Body of pancreas (tissue), 4 donors: ENCODE results near the gene TPST2. TPM values are rescaled to one million over a fixed set of nuclear protein-coding genes. Genes with fewer than 3 reads are reported as not detected.

ENCODE experiments used
- ATAC-seq: fragments of 150-250 bp; one replicate; pipeline ENCODE4 v1.9.1; 2016
- DNase-seq, 4 donors: peaks; one replicate each; pipeline ENCODE4 v3.0.0-alpha.2; 2019
- H3K27ac ChIP-seq, 4 donors: fragments of 200-600 bp; sonication (generic); 1 replicate in 3 of 4; 2 replicates in 1 of 4; pipeline versions ENCODE4 v1.5.1 to v1.6.1; 2016 to 2019; ENCODE audit warnings: mild to moderate bottlenecking in 1 of 4, mixed read lengths in 1 of 4, moderate library complexity in 1 of 4
- H3K27me3 ChIP-seq, 2 donors: fragments of 200-600 bp; sonication (generic); one replicate each; pipeline ENCODE4 v1.6.0; 2016; ENCODE audit warnings: mild to moderate bottlenecking in 1 of 2
- H3K36me3 ChIP-seq, 2 donors: fragments of 200-600 bp; sonication (generic); replicated peaks in 1 of 2; 2 replicates each; pipeline ENCODE4 v1.5.1; 2016; ENCODE audit warnings: low read depth in 2 of 2; ENCODE audit not compliant: insufficient read depth in 1 of 2
- H3K4me1 ChIP-seq: fragments of 200-600 bp; sonication (generic); one replicate; pipeline ENCODE4 v1.6.0; 2016
- H3K4me3 ChIP-seq, 2 donors: fragments of 200-600 bp; sonication (generic); 1 replicate in 1 of 2; 2 replicates in 1 of 2; pipeline ENCODE4 v1.5.1; 2016 to 2019
- H3K9me3 ChIP-seq, 3 donors: fragments of 200-600 bp; sonication (generic); 1 replicate in 2 of 3; 2 replicates in 1 of 3; pipeline ENCODE4 v1.5.1; 2016
- POLR2A ChIP-seq, 3 donors: fragments of 450-650 bp; IDR thresholded peaks; one replicate each; pipeline ENCODE4 v1.6.1; 2016; ENCODE audit warnings: antibody characterized with exemption in 3 of 3, mild to moderate bottlenecking in 2 of 3
- WGBS, 2 donors: methylation state at CpG; one replicate each; pipeline ENCODE4 v1.1.5; 2017; 5-methylcytosine and 5-hydroxymethylcytosine counted together
- intact Hi-C: fragments of 100-400 bp; cut with DNase I; formaldehyde crosslinking; loops from one replicate; pipeline ENCODE4 v1.15.1; 2023
- total RNA-seq, 2 donors: library from RNA; depleted of rRNA; stranded (reverse); fragments of >200 nt; gene quantifications; one replicate each; pipeline ENCODE4 v1.1.0, GENCODE V29; 2016
- TF ChIP-seq, protein P1 (sequence below), 7 experiments: fragments of 450-650 bp in 4 of 7; fragments of 200-600 bp in 3 of 7; sonication (generic) in 3 of 7; IDR thresholded peaks; one replicate each; pipeline ENCODE4 v1.5.1; 2016 to 2019; ENCODE audit warnings: antibody characterized with exemption in 7 of 7

TPST2 gene
- total RNA-seq, 2 donors from 2014 or later, result 547 to 586 TPM

DNA sequence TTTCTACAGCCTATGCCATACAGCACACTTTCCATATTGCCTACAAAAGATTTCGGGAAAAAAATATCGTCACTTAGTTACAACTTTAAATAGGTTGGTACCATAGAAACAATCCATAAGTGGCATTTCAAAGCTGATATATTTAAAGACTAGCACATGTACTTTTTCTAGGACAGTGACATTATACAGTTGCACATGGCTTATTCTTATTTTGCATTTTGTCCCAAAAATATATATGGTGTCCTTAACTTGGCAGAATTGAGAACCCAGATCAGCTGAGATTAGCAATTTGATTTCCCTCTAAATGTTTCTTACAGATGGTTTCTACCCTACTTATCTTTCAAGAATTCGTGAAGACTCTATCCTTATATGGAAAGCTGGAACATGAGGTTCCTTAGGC lies 74.0 kb downstream of the TPST2 start:
- no peak for TF ChIP-seq POLR2A (IDR thresholded peaks at IDR 0.05)
- TF ChIP-seq, protein P1, sequence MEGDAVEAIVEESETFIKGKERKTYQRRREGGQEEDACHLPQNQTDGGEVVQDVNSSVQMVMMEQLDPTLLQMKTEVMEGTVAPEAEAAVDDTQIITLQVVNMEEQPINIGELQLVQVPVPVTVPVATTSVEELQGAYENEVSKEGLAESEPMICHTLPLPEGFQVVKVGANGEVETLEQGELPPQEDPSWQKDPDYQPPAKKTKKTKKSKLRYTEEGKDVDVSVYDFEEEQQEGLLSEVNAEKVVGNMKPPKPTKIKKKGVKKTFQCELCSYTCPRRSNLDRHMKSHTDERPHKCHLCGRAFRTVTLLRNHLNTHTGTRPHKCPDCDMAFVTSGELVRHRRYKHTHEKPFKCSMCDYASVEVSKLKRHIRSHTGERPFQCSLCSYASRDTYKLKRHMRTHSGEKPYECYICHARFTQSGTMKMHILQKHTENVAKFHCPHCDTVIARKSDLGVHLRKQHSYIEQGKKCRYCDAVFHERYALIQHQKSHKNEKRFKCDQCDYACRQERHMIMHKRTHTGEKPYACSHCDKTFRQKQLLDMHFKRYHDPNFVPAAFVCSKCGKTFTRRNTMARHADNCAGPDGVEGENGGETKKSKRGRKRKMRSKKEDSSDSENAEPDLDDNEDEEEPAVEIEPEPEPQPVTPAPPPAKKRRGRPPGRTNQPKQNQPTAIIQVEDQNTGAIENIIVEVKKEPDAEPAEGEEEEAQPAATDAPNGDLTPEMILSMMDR (IDR thresholded peaks at IDR 0.05), result no peak
- H3K4me1 ChIP-seq, result peaks cover 73% of the 10 kb centered on the region
- ATAC-seq (no peak), DNase-seq (no peak)
- 62 to 68% methylated on average over 3 of the region's 3 CpGs for WGBS, 2 donors
- H3K36me3 ChIP-seq, result no peaks in the 10 kb centered on the region
- H3K9me3 ChIP-seq, result no peaks in the 10 kb centered on the region
- H3K27me3 ChIP-seq, result no peaks in the 10 kb centered on the region
- no peak overlapping the region for H3K4me3 ChIP-seq
- intact Hi-C loops, result no loop called here
- H3K27ac ChIP-seq, result peak overlapping the region in 3 of 4 donors; percentile 82 to 88 (median 83)

- DNase-seq, result peak in 2 of 4 donors; percentile 37 to 61
- intact Hi-C loops, result no loop called here
- 45 to 59% methylated on average over 12 of the region's 12 CpGs for WGBS, 2 donors
- Histone ChIP-seq H3K27ac (peak overlapping the region in 3 of 4 donors; percentile 82 to 88 (median 83)), H3K4me1 (peaks cover 76% of the 10 kb centered on the region), H3K4me3 (no peak overlapping the region), H3K36me3 (peaks cover 0 to 5% of the 10 kb centered on the region in 2 donors), H3K9me3 (no peaks in the 10 kb centered on the region), H3K27me3 (no peaks in the 10 kb centered on the region)
- peak in 1 of 3 donors; percentile 14 for TF ChIP-seq POLR2A (IDR thresholded peaks at IDR 0.05)
- TF ChIP-seq, protein P1 (IDR thresholded peaks at IDR 0.05), result no peak
- ATAC-seq, result no peak
Observed at GRCh38 chr22:26514419-26515161, 75.3 kb downstream of the TPST2 start.

- TF ChIP-seq, protein P1 (IDR thresholded peaks at IDR 0.05), result no peak
- no peak for TF ChIP-seq POLR2A (IDR thresholded peaks at IDR 0.05)
- H3K27ac ChIP-seq, result peak overlapping the region in 3 of 4 donors; percentile 82 to 88 (median 83)
- peaks cover 70% of the 10 kb centered on the region for H3K4me1 ChIP-seq
Observed at GRCh38 chr22:26513838-26514237, 76.1 kb downstream of the TPST2 start.

GRCh38 chr22:26512149-26512793 lies 77.7 kb downstream of the TPST2 start, which contains the start of gene TFIP11:
Gene TFIP11, minus strand, starts transcription at chr22:26512473. Its CDS starts 2,201 bp downstream, at chr22:26510272.
- Histone ChIP-seq H3K4me3 (peak within 1 kb of the TSS; percentile 82), H3K27ac (peak within 1 kb of the TSS; percentile 26 to 88 (median 82)), H3K9me3 (no peaks in the 10 kb centered on the region), H3K4me1 (peaks cover 55% of the 10 kb centered on the region), H3K27me3 (no peaks in the 10 kb centered on the region), H3K36me3 (peaks cover 0 to 14% of the 10 kb centered on the region in 2 donors)
- DNase-seq (peak; percentile 93 to 97 (median 94)), ATAC-seq (peak; percentile 93)
- TF ChIP-seq, protein P1 (IDR thresholded peaks at IDR 0.05), result peak in 2 of 7 experiments; percentile 3 to 5
- TF ChIP-seq POLR2A (IDR thresholded peaks at IDR 0.05), result peak; percentile 27 to 79 (median 79)
- 0% methylated on average over 14 to 34 of the region's 40 CpGs for WGBS, 2 donors
- intact Hi-C loops, result no loop called here

More at GRCh38 chr22:26513838-26514237, 76.1 kb downstream of the TPST2 start:
- Histone ChIP-seq H3K27me3 (no peaks in the 10 kb centered on the region), H3K36me3 (peaks cover 0 to 11% of the 10 kb centered on the region in 2 donors), H3K4me3 (no peak overlapping the region), H3K9me3 (no peaks in the 10 kb centered on the region)
- ATAC-seq, result no peak
- 14 to 18% methylated on average over 1 of the region's 1 CpG for WGBS, 2 donors
- no peak for DNase-seq
- intact Hi-C loops, result no loop called here
